Stimulated activated CD4-positive, alpha-beta T cell treated with anti-CD3 and anti-CD28 coated beads, Interleukin-2, amount 100 ng/mL, for 24 hours (primary cell): Measurements from ENCODE around the gene CAMTA1.
"Not testable (repeated sequence)": the region's sequence is repeated elsewhere in the genome, so short reads cannot be mapped to it uniquely, and the experiment has no call there.

Experiments used
- DNase-seq, 2 donors: peaks; one replicate each; pipeline ENCODE4 v3.0.0-alpha.2; 2020

CAMTA1 gene

GRCh38 chr1:6810146-6810734 lies 25.0 kb downstream of the CAMTA1 start:
- not testable (repeated sequence) for DNase-seq

- DNase-seq = no peak
Observed at GRCh38 chr1:6811583-6811982, 26.3 kb downstream of the CAMTA1 start.

GRCh38 chr1:6813165-6813564 lies 27.9 kb downstream of the CAMTA1 start:
- no peak for DNase-seq

GRCh38 chr1:6815726-6816125 lies 30.5 kb downstream of the CAMTA1 start:
- no peak for DNase-seq

GRCh38 chr1:6819246-6820040 lies 34.2 kb downstream of the CAMTA1 start:
- no peak for DNase-seq

GRCh38 chr1:6820899-6821298 lies 35.6 kb downstream of the CAMTA1 start:
- no peak for DNase-seq

- DNase-seq = no peak
Observed at GRCh38 chr1:6822530-6823359, 37.5 kb downstream of the CAMTA1 start.

GRCh38 chr1:6823793-6824192 lies 38.5 kb downstream of the CAMTA1 start:
- DNase-seq = no peak

- no peak for DNase-seq
Observed at GRCh38 chr1:6824665-6825368, 39.6 kb downstream of the CAMTA1 start.

GRCh38 chr1:6825828-6826227 lies 40.6 kb downstream of the CAMTA1 start:
- no peak for DNase-seq

- no peak for DNase-seq
Observed at GRCh38 chr1:6827079-6827478, 41.8 kb downstream of the CAMTA1 start.

GRCh38 chr1:6827630-6828165 lies 42.4 kb downstream of the CAMTA1 start:
- no peak for DNase-seq

GRCh38 chr1:6831366-6831765 lies 46.1 kb downstream of the CAMTA1 start:
- no peak for DNase-seq

- not testable (repeated sequence) for DNase-seq
Observed at GRCh38 chr1:6832006-6832405, 46.8 kb downstream of the CAMTA1 start.

GRCh38 chr1:6832531-6833188 lies 47.4 kb downstream of the CAMTA1 start:
- no peak for DNase-seq

- no peak for DNase-seq
Observed at GRCh38 chr1:6833804-6834203, 48.5 kb downstream of the CAMTA1 start.

GRCh38 chr1:6834366-6834765 lies 49.1 kb downstream of the CAMTA1 start:
- no peak for DNase-seq

GRCh38 chr1:6835139-6835538 lies 49.9 kb downstream of the CAMTA1 start:
- DNase-seq = no peak

- DNase-seq = no peak
Observed at GRCh38 chr1:6842301-6842700, 57.0 kb downstream of the CAMTA1 start.

GRCh38 chr1:6845786-6846185 lies 60.5 kb downstream of the CAMTA1 start:
- DNase-seq = not testable (repeated sequence)

GRCh38 chr1:6848816-6849215 lies 63.6 kb downstream of the CAMTA1 start:
- no peak for DNase-seq

GRCh38 chr1:6850537-6850936 lies 65.3 kb downstream of the CAMTA1 start:
- no peak for DNase-seq
